Activated naive CD8-positive, alpha-beta T cell treated with anti-CD3 and anti-CD28 coated beads, Interleukin-2, amount 50 U/mL, for 16 hours (primary cell): ENCODE results near the gene MLEC.
"Not testable (repeated sequence)": the region's sequence is repeated elsewhere in the genome, so short reads cannot be mapped to it uniquely, and the experiment has no call there.

Experiments
- DNase-seq: peaks from one replicate; pipeline ENCODE4 v3.0.0-alpha.2; 2020; ENCODE audit warnings: low read depth, low spot score

Gene MLEC

DNA sequence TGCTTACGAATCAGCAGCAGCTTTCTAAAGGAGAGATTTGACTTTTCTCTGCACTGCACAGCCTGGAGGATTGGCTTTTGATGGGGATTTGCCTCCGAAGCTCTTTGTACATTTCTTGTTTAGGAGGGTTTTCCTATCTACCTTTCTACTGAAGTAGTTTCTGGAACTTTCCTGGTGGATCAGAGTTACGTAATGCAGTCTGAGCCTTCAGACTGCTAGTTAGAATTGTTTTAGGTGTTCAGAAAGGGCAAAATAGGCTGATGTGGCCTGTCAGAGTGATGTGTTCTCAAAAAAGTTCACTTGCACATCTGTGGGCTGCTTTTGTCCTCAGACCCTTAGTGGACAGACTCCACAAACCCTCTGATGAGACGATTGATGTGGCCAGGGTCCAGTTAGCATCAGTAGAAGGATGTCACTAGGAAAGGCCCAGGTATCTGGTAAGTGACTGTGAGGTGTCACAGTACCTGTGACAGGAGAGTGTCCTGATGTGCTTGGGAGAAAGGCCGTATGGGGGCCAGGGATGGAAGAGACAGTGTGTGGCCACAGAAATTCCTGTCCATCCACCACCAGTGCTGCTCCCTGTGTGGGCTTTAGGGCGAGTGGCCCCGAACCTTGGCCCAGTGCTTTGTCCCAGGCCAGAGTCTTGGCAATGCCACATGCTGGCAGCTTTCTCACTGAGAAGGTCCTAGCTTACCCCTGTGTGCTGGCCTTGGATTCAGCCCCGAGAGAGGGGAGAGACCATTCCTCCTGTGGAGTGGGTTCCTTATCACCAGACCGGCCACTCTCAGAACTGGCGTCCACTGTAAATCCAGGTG lies 34.2 kb downstream of the MLEC start:
- no peak for DNase-seq

DNA sequence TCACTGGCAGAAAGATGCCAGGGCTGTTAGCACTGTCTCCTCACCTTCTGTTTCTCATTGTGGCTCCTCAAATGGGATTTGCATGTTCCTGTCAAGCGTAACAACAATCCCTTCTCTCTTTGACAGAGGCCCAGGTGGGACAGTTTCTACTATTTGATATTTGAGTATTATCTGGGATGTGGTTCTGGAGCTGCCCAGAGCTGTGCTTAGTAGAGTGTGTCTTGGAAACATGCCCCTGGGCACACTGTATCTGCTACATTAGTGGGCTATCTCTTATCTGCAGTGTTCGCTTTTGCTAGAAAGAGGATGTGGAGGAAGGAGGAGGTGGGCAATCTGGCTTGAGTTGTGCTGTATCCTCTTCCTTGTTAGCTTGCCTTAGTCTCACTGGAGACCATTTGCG lies 34.9 kb downstream of the MLEC start:
- no peak for DNase-seq

- no peak for DNase-seq
These were observed 35.8 kb downstream of the MLEC start for GRCh38 chr12:120722784-120723183.

DNA sequence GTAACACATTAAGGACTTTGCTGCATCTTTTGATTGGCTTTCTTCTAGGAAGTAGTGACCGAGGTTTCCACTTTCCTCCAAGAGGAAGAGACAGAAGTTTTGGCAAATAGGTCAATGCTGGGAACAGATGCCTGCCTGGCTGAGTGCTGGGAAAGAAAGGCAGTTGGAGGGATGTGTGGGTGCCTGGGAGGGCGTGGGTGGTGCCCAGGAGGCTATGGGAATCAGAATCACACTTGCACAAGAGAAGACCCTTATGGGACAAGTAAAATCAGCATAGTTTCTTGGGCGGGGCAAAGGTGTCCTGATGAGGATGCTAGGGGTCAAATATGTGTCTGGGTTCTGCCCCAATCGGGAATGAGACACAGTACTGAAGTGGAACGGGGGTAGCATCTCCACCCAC lies 37.8 kb downstream of the MLEC start:
- no peak for DNase-seq

- no peak for DNase-seq
These were observed 38.3 kb downstream of the MLEC start for GRCh38 chr12:120725151-120725658.

DNA sequence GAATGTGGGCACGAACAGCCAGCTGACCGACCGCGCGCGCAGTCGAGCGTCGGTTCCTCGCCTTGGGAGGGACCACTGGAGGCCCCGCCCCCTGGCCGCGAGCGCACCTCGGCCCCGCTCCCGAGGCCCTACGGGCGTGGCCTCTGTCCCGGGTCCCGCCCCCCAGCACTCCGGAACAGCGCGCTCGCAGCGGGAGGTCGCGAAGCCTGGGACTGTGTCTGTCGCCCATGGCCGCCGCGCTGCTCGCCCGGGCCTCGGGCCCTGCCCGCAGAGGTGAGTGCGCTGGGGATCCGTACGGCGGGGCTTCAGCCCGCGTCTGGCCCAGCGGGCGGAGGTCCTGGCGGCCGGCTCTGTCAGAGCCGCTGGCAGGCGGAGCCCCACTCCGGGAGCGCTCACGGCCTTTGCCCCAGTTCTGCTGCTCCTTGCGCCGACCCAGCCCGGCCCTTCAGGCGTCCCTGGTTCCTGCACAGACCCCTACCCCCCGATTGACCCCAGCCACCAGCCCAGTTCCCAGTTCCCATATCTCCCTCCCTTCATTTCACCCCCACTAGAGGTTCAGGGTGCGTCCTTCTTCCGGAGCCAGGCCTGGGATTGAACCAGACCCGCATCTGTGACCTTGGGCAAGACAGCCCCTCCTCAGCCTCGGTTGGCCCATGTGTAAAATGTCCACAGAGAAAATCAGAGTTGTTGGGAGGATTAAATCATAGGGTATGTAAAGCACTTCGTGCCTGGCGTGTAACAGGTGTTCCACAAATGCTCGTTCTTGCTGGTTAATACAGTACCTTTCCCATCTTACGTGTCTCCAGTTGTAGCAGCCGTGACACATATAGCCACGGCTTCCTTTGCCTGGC lies 38.9 kb downstream of the MLEC start, which contains the start of gene ACADS:
ACADS (plus strand) TSS at position 168 of the 851 bp plus-strand sequence; CDS start at position 228, 60 bp downstream.
- DNase-seq: peak; percentile 80

- no peak for DNase-seq
These were observed 39.5 kb downstream of the MLEC start for GRCh38 chr12:120726510-120726793.

DNA sequence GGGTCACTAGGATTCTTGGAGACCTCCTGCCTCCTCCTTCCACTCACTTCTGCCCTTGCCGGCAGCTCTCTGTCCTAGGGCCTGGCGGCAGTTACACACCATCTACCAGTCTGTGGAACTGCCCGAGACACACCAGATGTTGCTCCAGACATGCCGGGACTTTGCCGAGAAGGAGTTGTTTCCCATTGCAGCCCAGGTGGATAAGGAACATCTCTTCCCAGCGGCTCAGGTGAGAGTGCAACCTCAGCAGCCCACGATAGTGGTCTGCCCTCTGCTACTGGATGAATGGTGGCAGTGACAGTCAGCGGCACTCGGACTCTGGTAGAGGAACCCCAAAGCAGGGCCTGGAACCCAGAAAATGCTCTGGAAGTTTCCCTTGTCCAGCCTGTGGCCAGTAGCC lies 40.0 kb downstream of the MLEC start:
- no peak for DNase-seq

DNA sequence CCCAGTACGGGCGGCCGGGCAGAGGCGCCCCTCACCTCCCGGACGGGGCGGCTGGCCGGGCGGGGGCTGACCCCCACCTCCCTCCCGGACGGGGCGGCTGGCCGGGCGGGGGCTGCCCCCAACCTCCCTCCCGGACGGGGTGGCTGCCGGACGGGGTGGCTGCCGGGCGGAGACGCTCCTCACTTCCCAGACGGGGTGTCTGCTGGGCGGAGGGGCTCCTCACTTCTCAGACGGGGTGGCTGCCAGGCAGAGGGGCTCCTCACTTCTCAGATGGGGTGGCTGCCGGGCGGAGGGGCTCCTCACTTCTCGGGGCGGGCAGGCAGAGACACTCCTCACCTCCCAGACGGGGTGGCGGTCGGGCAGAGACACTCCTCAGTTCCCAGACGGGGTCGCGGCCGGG lies 45.2 kb downstream of the MLEC start:
- not testable (repeated sequence) for DNase-seq

GRCh38 chr12:120733574-120733973 lies 46.6 kb downstream of the MLEC start:
- DNase-seq: no peak

DNA sequence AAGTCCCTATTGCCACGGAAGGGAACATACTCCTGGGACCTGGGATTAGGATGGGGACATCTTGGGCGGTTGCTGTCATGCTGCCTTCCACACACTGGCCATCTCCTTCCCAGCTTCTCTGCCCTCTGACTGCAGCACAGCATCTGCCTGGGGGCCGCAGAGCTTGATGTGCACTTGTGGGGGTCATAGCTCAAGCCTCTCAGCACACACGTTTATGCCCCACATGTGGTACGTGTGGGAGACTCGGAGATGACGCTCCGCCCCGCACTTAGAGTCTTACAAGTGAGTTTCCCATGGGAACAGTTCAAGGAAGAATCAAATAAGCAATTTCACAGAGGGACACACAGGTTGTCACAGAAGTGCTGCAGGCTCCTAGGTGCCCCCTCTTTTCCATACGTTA lies 47.3 kb downstream of the MLEC start:
- DNase-seq: no peak

- no peak for DNase-seq
These were observed 48.2 kb downstream of the MLEC start for GRCh38 chr12:120735181-120735580.

- DNase-seq: no peak
These were observed 49.7 kb downstream of the MLEC start for GRCh38 chr12:120736404-120737331.

DNA sequence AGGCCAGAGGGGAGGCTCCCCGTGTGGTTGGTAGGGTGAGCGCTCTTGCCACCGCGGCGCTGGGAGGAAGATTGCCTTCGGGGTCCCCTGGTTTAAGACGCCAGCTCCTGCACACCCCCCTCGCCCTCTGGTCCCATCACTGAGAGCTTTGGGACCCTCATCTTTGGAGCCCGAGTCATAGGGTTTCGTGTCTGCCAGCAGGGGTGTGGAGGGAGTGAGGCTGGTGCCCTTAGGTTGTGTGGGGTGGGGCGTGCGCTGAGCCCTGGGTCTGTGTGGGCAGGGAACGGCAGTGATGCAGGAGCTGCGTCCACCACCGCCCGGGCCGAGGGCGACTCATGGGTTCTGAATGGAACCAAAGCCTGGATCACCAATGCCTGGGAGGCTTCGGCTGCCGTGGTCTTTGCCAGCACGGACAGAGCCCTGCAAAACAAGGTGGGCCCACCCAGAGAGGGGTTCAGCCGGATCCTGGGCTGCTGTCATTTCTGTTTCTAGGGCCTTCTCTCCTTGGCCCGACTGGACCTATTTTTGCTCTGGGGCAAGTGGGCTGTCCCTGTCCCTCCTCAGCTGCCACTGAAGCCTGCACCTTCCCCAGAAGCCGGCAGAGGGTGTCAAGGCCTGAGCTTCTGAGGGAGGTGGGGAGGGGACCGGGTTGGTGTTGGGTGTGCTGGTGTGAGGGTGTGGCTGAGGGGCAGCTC lies 50.8 kb downstream of the MLEC start:
- DNase-seq: no peak

DNA sequence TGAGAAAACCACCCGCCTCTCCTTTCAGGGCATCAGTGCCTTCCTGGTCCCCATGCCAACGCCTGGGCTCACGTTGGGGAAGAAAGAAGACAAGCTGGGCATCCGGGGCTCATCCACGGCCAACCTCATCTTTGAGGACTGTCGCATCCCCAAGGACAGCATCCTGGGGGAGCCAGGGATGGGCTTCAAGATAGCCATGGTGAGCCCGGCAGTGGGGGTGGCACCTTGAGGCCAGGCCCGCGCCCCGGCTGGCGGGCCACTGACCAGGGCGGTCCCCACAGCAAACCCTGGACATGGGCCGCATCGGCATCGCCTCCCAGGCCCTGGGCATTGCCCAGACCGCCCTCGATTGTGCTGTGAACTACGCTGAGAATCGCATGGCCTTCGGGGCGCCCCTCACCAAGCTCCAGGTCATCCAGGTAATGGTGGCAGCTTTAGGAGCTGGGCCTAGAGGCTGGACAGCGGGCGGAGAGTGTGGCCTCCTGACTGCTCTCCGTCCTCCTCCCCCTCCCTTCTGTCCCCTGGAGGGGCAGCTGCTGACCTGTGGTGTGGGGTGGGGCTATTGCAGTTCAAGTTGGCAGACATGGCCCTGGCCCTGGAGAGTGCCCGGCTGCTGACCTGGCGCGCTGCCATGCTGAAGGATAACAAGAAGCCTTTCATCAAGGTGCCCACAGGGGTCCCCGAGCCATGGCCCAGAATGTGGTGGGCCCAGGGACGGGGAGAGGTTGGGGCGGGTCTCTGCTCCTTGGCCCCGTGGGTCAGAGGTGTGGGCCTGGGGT lies 51.5 kb downstream of the MLEC start:
- DNase-seq: no peak

DNA sequence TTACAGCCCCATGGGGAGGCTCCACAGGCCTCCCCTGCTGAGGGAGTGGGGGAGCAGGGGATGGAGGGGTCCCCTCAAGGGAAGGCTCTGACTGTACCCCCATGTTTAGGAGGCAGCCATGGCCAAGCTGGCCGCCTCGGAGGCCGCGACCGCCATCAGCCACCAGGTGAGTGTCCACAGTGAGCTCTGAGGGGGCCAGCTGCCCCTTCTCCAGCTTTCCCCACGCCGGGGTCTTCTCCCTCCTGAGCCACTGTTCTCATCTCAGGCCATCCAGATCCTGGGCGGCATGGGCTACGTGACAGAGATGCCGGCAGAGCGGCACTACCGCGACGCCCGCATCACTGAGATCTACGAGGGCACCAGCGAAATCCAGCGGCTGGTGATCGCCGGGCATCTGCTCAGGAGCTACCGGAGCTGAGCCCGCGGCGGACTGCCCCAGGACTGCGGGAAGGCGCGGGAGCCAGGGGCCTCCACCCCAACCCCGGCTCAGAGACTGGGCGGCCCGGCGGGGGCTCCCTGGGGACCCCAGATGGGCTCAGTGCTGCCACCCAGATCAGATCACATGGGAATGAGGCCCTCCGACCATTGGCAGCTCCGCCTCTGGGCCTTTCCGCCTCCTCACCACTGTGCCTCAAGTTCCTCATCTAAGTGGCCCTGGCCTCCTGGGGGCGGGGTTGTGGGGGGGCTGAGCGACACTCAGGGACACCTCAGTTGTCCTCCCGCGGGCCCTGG lies 52.2 kb downstream of the MLEC start:
- no peak for DNase-seq

- no peak for DNase-seq
These were observed 53.1 kb downstream of the MLEC start for GRCh38 chr12:120739821-120740613.

DNA sequence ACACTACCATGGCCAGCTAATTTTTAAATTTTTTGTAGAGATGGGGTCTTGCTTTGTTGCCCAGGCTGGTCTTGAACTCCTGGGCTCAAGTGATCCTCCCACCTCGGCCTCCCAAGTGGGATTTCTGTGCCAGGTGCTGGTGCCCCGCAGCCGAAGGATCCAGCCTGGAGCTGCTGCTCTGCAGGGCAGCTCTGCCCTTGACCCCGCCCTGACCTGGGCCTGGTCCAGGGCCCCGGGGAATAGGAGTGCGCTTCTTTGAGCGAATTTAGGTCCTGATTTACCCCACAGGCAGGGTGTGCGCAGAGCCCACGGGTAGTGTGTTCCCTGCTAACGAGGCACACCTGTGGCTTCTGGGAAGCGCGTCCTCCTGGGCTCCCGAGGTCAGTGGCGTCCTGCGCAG lies 53.9 kb downstream of the MLEC start:
- DNase-seq: no peak
